ENCODE results near the gene FSTL1. TPM values are rescaled to one million over a fixed set of nuclear protein-coding genes. Genes with fewer than 3 reads are reported as not detected.

Gene FSTL1
- total RNA-seq, 1 donor from 2014 or later, result 799 TPM

DNA sequence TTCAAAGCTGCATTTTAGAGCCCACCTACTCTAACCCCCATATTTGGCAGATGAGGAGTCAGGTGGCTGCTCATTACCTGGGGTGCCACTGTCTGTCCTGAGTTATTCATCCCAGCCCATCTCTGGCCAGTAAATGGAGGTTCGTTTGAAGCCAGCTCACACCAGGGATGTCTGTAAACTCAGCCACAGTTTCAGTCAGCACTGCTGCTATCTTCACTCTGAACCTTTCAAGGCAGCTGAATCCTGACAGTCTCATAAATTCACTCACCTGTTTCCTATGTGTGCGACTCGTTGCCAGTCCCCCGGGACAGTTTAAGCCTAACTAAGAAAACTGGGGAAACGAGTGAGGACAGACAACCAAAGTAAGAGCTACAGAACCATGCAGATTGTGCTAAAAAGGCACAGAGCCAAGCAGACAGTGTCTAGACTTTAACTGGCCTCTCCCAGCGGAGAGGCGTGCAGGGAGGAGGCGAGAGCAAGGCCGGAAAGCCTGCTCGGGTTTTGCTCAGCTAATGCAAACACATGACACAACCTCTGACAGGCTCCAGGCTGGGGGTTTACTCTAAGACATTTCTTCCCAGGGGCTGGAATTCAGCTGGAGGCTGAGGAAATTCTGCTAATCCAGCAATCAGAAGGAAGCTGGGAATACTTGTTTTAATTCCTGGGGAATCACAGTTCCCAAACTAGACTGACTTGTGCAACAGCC lies 12.0 kb downstream of the FSTL1 start:
- DNase-seq, result peak; percentile 86

- DNase-seq, result no peak
These were observed 12.6 kb downstream of the FSTL1 start for GRCh38 chr3:120438216-120438615.

GRCh38 chr3:120437559-120437958 lies 13.2 kb downstream of the FSTL1 start:
- no peak for DNase-seq

DNA sequence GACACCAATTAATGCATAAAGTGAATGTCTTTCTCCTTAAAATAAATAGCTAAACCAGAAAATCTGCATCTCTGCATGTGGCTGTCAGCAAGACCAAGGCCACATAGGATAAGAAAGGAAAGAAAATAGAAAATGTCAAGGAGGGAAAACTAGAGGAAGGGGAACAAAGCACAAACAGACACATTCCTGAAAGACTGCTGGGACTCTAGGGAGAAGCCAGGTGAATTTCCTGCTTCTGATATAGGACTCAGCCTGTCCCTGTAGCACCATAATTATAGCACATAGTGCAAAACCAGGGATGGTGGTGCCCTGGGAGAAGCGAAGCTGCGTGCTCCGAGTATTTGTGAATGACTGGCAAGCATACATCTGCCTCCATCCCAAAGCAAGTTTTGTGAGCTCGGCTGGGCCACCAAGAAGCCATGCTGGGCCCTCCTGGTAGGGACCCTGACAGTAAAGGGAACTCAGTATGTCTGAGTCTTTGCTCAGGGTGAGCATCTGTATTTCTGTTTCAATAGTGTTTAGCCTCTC lies 14.2 kb downstream of the FSTL1 start:
- DNase-seq, result no peak

DNA sequence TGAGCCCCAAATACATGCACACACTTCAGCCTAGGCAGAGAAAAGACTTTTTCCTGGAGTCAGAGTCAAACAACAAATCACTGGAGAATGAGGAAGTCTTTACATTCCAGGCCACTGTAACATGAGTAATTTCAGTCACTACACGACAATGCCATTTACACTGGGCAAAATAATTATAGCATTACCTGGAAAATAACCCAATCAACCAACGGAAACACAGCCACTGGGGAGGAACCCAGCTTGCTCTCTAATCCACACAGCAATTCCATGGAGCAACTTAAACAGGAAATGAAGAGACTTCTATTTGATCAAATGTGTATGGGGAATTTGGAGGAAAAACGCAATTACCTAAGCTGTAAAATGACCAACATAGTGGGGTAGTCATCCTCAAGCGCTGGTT lies 15.2 kb downstream of the FSTL1 start:
- no peak for DNase-seq

DNA sequence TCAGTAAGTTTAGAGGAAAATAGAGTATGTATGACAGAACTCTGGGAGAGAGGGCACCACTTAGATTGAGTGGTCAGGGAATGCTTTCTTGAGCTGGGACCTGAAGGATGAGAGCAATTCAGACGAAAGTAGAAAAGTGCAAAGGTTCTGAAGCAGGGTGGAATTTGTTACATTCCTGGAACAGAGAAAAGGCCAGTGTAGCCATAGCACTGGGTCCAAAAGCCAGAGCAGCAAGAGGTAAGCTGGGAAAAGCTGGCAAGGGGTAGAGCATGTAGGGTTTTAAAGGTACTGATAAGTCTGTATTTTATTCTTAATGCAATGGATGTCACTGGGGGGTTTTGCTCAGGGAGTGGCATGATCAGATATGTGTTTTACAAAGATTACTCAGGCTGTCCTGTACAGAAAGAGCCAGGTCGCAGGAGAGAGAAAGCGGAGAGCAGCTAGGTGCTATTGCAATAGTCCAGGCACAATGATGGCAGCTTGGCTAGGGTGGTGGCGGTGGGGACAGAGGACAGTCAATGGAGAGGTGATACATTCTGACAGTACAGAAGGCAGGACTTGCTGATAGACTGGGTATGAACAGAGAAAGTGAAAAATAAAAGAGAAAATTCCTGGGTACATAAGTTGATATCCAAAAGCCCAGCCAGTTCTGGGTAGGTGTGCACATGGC lies 17.0 kb downstream of the FSTL1 start:
- DNase-seq, result no peak

DNA sequence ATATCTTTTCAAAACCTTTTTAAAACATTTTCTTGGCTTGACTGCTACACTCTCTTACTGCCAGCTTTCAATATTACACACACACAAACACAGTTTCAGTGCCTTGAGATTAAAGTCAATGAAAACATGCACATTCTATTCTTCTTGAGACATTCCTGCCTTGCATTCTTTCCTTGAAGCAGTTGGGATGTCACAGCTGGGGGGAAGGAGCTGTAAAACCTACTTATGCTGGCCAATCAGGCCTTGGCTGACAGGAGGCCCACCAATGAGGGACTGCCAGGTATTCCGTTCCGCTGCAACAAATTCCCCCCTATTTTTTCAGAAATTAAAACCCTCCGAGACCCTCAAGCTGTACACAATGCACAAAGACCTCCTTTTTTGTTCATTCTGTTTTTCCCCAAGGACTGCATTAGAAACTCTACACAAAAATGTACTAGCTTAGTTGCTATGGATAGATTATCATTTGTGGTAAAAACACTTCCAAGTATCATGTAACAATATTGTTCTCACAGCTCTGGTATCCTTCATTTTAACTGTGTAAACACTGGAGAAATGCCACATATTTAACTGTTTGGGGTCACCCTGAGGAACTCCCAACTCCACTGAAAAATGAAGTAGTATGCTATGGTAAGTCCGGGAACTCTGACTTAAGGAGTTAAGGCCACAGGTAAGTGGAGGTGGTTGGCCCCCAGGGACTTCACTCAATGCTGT lies 18.5 kb downstream of the FSTL1 start:
- peak; percentile 88 for DNase-seq

GRCh38 chr3:120429921-120430361 lies 20.9 kb downstream of the FSTL1 start:
- no peak for DNase-seq

DNA sequence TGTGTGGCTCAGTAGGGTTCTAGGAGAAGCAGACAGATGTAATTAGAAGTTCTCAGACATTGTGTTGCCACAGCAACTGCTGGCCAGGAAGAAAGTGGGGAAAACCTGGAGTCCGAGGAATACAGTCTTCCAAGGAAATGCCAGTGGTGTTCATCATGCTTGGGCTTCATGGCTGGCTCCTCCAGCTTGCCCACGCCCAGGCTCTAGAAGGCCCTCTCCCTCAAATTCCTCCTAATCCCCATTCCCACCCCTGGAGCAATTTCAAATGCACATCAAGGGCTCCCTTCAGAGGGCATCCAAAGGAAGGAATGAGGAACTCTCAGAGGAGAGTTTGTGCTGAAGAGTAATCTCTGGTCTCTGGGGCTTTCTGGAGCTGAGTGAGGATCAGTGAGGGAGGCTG lies 21.9 kb downstream of the FSTL1 start:
- DNase-seq, result no peak

GRCh38 chr3:120427201-120427600 lies 23.6 kb downstream of the FSTL1 start:
- DNase-seq, result no peak

DNA sequence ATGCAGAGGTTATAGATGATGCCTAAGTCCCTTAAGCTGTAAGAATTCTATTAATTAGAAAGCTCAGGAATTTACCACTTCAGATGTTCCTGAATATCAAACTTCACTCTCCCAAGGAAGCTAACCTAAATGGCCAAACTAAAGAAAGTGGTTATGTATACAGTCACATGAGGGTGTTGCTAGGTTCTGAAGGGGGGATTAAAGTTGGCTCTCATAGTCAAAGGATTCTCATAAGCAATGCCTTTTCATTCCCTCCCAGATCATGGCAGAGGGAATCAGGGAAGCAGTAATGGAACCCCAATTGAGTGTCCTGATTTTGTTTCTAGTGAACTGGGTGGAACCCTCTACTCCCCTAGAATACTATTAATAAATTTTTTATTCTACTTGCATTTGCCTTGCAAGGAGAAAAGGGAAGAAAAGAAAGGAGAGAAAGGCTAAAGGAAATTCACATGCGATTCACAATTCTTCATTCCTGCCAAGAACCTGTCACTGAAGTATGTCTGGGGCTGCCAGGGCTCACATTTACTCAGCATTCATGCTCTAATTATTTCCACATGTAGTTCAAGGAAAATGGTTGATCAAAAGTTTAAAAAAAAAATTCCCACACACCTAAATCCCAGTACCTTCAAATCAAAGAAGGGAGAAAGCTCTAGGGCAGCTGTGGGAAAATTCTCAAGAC lies 25.1 kb downstream of the FSTL1 start:
- peak; percentile 89 for DNase-seq

DNA sequence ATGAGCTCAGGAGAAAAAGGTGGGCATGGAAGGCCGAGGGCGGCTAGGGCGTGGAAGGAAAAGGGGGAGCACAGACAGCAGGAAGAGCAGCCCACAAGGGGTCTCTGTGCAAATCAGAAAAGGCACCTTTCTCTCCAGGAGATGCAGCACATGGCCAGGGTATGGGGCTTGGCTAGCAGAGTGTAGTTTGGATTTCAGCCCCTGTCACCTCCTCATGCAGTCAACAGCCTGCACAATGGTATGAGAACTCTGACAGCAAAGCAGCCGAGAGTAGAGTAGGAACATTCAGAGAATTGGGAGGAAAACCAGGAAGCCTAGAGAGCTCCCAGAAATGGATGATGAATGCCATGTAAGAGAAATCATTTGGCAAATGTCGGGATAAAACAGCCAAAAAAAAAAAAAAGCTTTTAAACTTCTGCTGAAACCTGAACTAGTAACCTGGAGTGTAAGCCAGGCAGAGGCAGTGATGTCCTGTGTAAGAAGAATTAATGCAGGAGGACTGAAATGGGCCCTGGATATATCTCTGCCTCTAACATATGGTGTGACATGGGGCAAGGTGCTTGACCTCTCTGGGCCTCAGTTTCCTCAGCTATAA lies 25.7 kb downstream of the FSTL1 start:
- DNase-seq, result no peak

- no peak for DNase-seq
These were observed 26.3 kb downstream of the FSTL1 start for GRCh38 chr3:120424506-120424905.

DNA sequence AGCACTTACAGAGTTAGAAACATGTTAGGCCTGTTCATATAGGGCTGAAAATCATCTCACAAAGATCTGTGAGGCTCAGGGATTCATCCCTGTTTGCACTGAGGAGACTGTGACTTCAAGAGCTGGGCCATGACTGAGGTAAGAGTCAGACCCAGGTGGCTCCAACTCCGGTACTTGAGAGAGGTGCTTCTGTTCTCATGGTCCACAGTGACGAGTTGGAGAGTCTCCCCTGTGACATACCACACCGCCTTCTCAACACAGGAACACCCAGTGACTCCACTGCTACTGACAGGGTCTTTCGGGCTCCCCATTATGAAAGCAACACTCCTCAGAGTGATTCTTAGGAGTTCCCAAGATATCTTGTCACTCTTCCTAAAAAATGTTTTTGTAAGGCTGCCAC lies 27.4 kb downstream of the FSTL1 start:
- DNase-seq, result no peak

DNA sequence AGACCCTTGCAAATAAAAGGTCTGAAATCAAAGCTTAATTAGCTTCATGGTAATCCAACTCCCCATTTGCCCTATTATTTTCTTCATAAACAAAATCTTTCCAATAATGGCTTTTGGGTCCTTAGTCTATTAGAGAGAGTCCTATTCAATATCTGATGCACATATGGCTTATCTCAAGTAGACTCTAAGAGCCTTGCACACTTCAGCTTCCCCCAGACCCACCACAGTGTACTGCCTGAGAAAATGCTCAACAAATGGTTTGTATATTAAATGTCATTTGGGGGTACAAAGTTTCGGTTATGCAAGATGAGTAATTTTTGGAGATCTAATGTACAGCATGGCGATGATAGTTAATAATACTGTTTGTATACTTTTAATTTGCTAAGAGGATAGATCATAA lies 28.9 kb downstream of the FSTL1 start:
- DNase-seq, result no peak

DNA sequence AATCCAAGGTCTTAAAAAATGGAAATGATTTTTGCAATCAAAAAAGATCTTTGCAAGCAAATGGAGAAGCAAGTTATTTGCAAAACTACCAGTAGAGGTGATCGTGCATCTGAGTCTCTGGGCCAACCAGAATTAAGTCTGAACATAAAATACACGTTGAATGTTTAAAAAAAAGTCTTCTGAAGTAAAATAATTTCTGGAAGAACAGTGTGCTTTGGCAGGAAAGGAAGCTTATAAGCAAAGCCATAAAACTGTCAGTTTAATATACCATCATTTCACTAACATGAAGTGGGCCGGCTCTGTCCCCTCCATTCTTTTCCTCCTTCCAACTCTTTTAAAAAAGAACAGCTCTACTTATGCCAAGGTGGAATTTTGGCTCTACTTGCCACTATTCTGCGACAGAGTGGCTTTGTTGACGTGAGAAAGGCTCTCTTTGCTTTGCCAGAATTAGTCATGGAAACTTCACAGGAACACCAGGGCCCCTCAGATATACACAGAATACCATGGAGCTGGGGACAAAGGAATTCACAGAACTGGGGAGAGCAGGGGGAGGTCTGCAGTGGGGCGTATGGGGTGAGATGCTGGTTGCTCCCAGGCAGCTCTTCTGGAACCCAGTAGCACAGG lies 29.8 kb downstream of the FSTL1 start:
- peak; percentile 83 for DNase-seq

GRCh38 chr3:120420360-120420759 lies 30.4 kb downstream of the FSTL1 start:
- DNase-seq, result no peak

DNA sequence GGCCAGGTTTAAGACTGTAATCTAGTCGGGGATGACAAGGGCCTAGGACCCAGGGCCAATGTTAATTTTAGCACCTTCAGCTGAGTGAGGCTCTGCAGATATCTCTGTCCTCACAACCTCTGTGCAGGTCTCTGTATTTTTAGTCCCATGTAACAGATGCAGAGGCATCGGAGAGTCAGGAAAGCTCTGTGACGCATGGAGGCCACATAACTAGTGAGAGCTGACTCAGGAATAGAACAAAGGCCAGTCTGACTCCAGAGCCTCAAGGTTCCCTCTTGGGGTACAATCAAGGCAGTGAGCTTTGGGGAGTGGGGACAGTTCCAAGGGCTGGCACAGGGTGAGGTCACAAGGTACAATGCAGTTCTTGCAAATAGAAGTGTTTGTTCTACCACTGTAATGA lies 31.0 kb downstream of the FSTL1 start:
- DNase-seq, result no peak

- peak; percentile 67 for DNase-seq
These were observed 31.8 kb downstream of the FSTL1 start for GRCh38 chr3:120418866-120419490.

DNA sequence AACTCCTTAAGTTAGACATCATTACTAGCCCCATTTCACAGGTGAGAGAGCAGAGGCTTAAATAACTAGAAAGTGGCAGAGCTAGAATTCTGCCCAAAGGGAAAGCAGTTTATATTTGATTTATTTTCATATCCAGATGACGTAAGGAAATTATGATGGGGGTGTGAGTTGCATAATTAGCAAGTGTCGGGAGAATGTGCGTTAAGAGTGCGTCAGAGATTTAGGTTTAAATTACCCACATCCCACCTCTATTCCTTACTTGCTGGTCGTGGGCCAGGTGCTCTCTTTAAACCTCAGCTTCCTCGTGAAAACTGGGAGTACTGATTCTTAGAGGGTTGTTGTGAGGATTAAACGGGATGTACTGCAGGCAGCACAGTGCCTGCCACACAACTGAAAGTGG lies 32.3 kb downstream of the FSTL1 start:
- no peak for DNase-seq

- peak; percentile 98 for DNase-seq
These were observed 33.4 kb downstream of the FSTL1 start for GRCh38 chr3:120417272-120417911.
